Loucy (cell line): Measurements from ENCODE around the gene LAMB1.
"Not testable (repeated sequence)": the region's sequence is repeated elsewhere in the genome, so short reads cannot be mapped to it uniquely, and the experiment has no call there.

Experiments
- H2AFZ ChIP-seq: fragments of 200-600 bp; sonication (generic); 2 replicates; pipeline ENCODE4 v1.6.0; 2016; ENCODE audit warnings: antibody characterized with exemption, mild to moderate bottlenecking, low read length, moderate library complexity
- H3F3A ChIP-seq: fragments of 200-600 bp; 2 replicates; pipeline ENCODE4 v1.6.0; 2016; ENCODE audit warnings: antibody characterized with exemption, low read depth, mild to moderate bottlenecking
- H3K27me3 ChIP-seq: fragments of 200-600 bp; sonication (generic); 2 replicates; pipeline ENCODE4 v1.6.1; 2014; ENCODE audit warnings: low read length, mild to moderate bottlenecking; ENCODE audit not compliant: insufficient read depth, poor library complexity, severe bottlenecking
- H3K36me3 ChIP-seq: fragments of 200-600 bp; sonication (generic); 2 replicates; pipeline ENCODE4 v1.6.1; 2016; ENCODE audit warnings: low read length; ENCODE audit not compliant: insufficient read depth
- H3K4me1 ChIP-seq: fragments of 200-600 bp; sonication (generic); 2 replicates; pipeline ENCODE4 v1.5.1; 2014; ENCODE audit warnings: low read length, mild to moderate bottlenecking; ENCODE audit not compliant: insufficient read depth, poor library complexity, severe bottlenecking
- H3K4me2 ChIP-seq: fragments of 200-600 bp; sonication (generic); 2 replicates; pipeline ENCODE4 v1.6.0; 2014; ENCODE audit warnings: antibody characterized with exemption, low read length, low read depth, mild to moderate bottlenecking; ENCODE audit not compliant: poor library complexity, severe bottlenecking
- H3K4me3 ChIP-seq: fragments of 200-600 bp; sonication (generic); 2 replicates; pipeline ENCODE4 v1.5.1; 2014; ENCODE audit warnings: low read length, mild to moderate bottlenecking, mixed read lengths; ENCODE audit not compliant: poor library complexity, severe bottlenecking
- H3K79me2 ChIP-seq: fragments of 200-600 bp; sonication (generic); 2 replicates; pipeline ENCODE4 v1.6.1; 2014; ENCODE audit warnings: low read length; ENCODE audit not compliant: insufficient read depth
- H3K9ac ChIP-seq: fragments of 200-600 bp; sonication (generic); 2 replicates; pipeline ENCODE4 v1.6.0; 2014; ENCODE audit warnings: mild to moderate bottlenecking, low read depth, low read length, moderate library complexity; ENCODE audit not compliant: poor library complexity, severe bottlenecking
- H3K9me2 ChIP-seq: fragments of 200-600 bp; sonication (generic); replicated peaks from 2 replicates; pipeline ENCODE4 v1.6.1; 2016; ENCODE audit warnings: low read depth, low read length, mixed read lengths
- H3K9me3 ChIP-seq: fragments of 200-600 bp; sonication (generic); 2 replicates; pipeline ENCODE4 v1.6.1; 2014; ENCODE audit warnings: mild to moderate bottlenecking, antibody characterized with exemption, low read length, low read depth; ENCODE audit not compliant: insufficient read depth
- H4K20me1 ChIP-seq: fragments of 200-600 bp; sonication (generic); 2 replicates; pipeline ENCODE4 v1.6.0; 2014; ENCODE audit warnings: antibody characterized with exemption, low read length, mild to moderate bottlenecking; ENCODE audit not compliant: insufficient read depth, poor library complexity, severe bottlenecking
- EZH2phosphoT487 ChIP-seq: fragments of 200-600 bp; IDR thresholded peaks from 2 replicates; pipeline ENCODE4 v1.6.1; 2018; ENCODE audit warnings: antibody characterized with exemption, mild to moderate bottlenecking, moderate library complexity, borderline replicate concordance
- TF ChIP-seq, protein P1 (sequence below): fragments of 200-600 bp; sonication (generic); conservative IDR thresholded peaks from 2 replicates; pipeline ENCODE4 v1.5.1; 2014; ENCODE audit warnings: mild to moderate bottlenecking, antibody characterized with exemption, low read length

LAMB1 gene

DNA sequence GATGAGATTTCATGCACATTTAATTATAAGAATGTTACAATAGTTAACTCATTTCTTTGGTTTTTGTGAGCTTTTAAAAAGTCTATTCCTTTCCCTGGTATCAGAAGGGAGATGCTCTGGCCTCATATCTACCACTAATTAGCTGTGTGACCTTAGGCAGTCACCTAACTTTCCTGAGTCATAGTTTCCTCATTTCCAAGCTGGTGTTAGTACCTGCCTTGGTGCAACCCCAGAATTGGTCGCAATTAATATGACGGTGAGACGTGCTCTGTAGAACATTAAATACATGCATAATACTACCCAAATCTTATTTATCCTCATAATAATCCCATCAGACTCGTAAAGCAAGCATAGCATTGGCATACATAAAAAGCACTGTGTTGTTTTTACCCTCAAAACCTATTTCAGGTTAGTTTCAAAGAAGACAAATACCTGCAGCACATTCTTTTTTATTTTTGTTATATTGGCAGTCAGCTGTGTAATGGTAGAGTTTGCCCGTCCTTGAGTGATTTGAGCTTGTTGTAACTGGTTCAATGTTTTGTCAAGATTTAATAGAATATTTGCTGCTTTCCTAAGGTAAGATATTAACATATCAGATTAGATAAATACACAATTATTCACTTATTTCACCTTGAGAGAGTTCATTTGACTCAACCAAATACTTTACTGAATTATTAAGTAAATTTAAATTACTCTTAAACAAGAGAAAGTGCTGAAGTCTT, 31.0 kb upstream of the LAMB1 start:
- no peaks in the 10 kb centered on the region for H4K20me1 ChIP-seq
- no peaks in the 10 kb centered on the region for H3F3A ChIP-seq
- H3K9me3 ChIP-seq = no peaks in the 10 kb centered on the region
- H3K27me3 ChIP-seq = no peaks in the 10 kb centered on the region
- H3K79me2 ChIP-seq = no peaks in the 10 kb centered on the region
- no peaks in the 10 kb centered on the region for H3K36me3 ChIP-seq
- no peak for TF ChIP-seq EZH2phosphoT487
- TF ChIP-seq, protein P1, sequence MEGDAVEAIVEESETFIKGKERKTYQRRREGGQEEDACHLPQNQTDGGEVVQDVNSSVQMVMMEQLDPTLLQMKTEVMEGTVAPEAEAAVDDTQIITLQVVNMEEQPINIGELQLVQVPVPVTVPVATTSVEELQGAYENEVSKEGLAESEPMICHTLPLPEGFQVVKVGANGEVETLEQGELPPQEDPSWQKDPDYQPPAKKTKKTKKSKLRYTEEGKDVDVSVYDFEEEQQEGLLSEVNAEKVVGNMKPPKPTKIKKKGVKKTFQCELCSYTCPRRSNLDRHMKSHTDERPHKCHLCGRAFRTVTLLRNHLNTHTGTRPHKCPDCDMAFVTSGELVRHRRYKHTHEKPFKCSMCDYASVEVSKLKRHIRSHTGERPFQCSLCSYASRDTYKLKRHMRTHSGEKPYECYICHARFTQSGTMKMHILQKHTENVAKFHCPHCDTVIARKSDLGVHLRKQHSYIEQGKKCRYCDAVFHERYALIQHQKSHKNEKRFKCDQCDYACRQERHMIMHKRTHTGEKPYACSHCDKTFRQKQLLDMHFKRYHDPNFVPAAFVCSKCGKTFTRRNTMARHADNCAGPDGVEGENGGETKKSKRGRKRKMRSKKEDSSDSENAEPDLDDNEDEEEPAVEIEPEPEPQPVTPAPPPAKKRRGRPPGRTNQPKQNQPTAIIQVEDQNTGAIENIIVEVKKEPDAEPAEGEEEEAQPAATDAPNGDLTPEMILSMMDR = no peak
- H2AFZ ChIP-seq = no peak overlapping the region
- H3K4me3 ChIP-seq = no peak overlapping the region
- H3K9me2 ChIP-seq = no peaks in the 10 kb centered on the region
- no peak overlapping the region for H3K4me2 ChIP-seq
- no peaks in the 10 kb centered on the region for H3K4me1 ChIP-seq
- no peak overlapping the region for H3K9ac ChIP-seq

DNA sequence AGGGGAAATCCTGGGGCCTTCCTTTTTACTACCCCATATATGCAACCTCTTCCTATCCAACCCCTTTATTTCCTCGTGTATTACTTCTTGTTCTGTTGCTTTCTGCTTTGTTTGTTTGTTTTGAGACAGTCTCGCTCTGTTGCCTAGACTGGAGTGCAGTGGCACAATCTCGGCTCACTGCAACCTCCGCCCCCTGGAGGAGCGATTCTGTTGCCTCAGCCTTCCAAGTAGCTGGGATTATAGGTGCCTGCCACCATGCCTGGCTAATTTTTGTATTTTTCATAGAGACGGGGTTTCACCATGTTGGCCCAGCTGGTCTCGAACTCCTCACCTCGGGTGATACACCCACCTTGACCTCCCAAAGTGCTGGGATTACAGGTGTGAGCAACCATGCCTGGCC, 30.3 kb upstream of the LAMB1 start:
- not testable (repeated sequence) for H3K27me3 ChIP-seq, H3K4me1 ChIP-seq, H3K4me3 ChIP-seq, H4K20me1 ChIP-seq, H3F3A ChIP-seq, H3K4me2 ChIP-seq, H3K9me2 ChIP-seq, H3K36me3 ChIP-seq, H3K9me3 ChIP-seq, H3K9ac ChIP-seq, H2AFZ ChIP-seq, H3K79me2 ChIP-seq

DNA sequence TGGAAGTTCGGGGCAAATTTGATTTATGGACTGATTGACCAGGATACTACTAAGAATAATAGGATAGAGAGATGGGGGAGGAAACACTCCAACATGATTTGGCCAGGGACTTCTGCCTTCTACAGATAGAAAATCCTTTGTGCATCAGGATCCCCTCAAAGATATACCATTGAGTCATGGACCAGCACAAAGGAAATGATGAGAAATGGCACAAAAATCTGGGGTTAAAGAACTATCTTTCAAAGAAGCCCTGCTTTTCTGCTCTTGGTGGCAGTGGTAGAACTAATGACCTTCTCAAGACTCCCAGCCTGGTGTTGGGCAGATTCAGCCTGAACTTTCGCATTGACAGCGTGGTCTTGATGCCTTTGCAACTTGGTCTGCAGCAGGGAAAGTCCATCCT, 27.6 kb upstream of the LAMB1 start:
- Histone ChIP-seq H3K36me3 (no peaks in the 10 kb centered on the region), H3K4me2 (no peak overlapping the region), H3K4me1 (no peaks in the 10 kb centered on the region), H3F3A (no peaks in the 10 kb centered on the region), H3K9me2 (no peaks in the 10 kb centered on the region), H3K27me3 (no peaks in the 10 kb centered on the region), H3K4me3 (no peak overlapping the region), H3K9me3 (no peaks in the 10 kb centered on the region), H4K20me1 (no peaks in the 10 kb centered on the region), H2AFZ (no peak overlapping the region), H3K79me2 (no peaks in the 10 kb centered on the region), H3K9ac (no peak overlapping the region)
- TF ChIP-seq, protein P1 = no peak
- TF ChIP-seq EZH2phosphoT487 = no peak

DNA sequence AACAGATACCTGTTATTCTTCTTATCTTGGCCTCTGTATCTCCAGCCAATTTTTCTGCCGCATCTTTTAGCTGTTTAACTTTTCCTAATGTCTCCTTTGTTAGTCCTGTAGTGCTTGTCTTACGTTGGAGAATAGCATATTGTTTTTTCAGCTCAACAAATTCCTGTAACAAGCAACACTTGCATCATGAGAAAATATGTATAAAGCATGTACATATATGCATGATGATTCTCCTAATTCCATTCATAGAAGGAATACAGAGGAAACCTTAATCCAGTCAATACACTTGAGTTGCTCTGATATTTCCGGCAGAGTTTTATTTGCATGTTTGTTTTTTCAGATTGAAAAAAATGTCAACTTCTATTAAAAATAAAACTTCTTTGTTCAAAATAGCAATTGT, 26.1 kb upstream of the LAMB1 start:
- Histone ChIP-seq H3K4me3 (no peak overlapping the region), H2AFZ (no peak overlapping the region), H3K4me1 (no peaks in the 10 kb centered on the region), H3K4me2 (no peak overlapping the region), H3K27me3 (no peaks in the 10 kb centered on the region), H3K9ac (no peak overlapping the region), H3K9me3 (no peaks in the 10 kb centered on the region), H3F3A (no peaks in the 10 kb centered on the region), H4K20me1 (no peaks in the 10 kb centered on the region), H3K36me3 (no peaks in the 10 kb centered on the region), H3K9me2 (no peaks in the 10 kb centered on the region), H3K79me2 (no peaks in the 10 kb centered on the region)
- TF ChIP-seq, protein P1 = no peak
- no peak for TF ChIP-seq EZH2phosphoT487
